Heart left ventricle (tissue), 13 donors: ENCODE data around the gene CAPN12.

Experiments
- CTCF ChIP-seq, 12 donors: fragments of 200-600 bp; sonication (generic) in 4 of 12; IDR thresholded peaks; one replicate each; pipeline versions ENCODE4 v1.5.0 to v1.8.0; 2018 to 2022; ENCODE audit warnings: antibody characterized with exemption in 12 of 12, mild to moderate bottlenecking in 5 of 12
- POLR2A ChIP-seq, 2 donors: fragments of 450-650 bp; IDR thresholded peaks; one replicate each; pipeline ENCODE4 v1.6.1; 2017; ENCODE audit warnings: antibody characterized with exemption in 2 of 2, mild to moderate bottlenecking in 2 of 2, moderate library complexity in 2 of 2
- donor health status: ischemic (EF 13 %, LVEDD 7.1; RV severe dilation, severe dysfunction).
- donor health status: DM: no; HTN: yes; CAD: no.
- donor health status: DM: no; HTN: no; CAD: no.
- donor health status: ischemic (EF 25% LVEDD 6.9; RV normal size, moderate dysfunction).
- donor health status: ischemic (EF 25% LVEDD 5.7; RV mildly dilated, moderate dysfunction).
- donor health status: ischemic (EF 35%, LVEDD 5.7; RV mildly dilated, moderate dysfunction).
- donor health status: nonischemic (EF 11% LVEDD 7.7; RV severe dilation, severe dysfunction).
- donor health status: DM: yes; HTN: yes; CAD: no.
- donor health status: PGD.
- donor health status: ischemic (EF 29% LVEDD 5.4; RV normal size, mild dysfunction).
- donor health status: nonischemic (EF 23%, LVEDD 6.1; RV moderate dilation, normal function).

- TF ChIP-seq CTCF (IDR thresholded peaks at IDR 0.05), result peak in 2 of 12 donors; percentile 12 to 19
- no peak for TF ChIP-seq POLR2A (IDR thresholded peaks at IDR 0.05)
These were observed 22.1 kb downstream of the CAPN12 start for GRCh38 chr19:38721979-38722773.
